A673 (cell line): ENCODE data around the gene IL1RAPL1.

ENCODE experiments used
- EZH2 ChIP-seq: fragments of 200-600 bp; sonication (generic); IDR thresholded peaks from 2 replicates; pipeline ENCODE4 v1.6.1; 2017; ENCODE audit warnings: borderline replicate concordance, low read depth, mild to moderate bottlenecking, mixed read lengths, antibody characterized with exemption, low read length; ENCODE audit not compliant: poor library complexity, severe bottlenecking
- TF ChIP-seq, protein P1 (sequence below): fragments of 300-800, 200-600 bp; sonication (generic); conservative IDR thresholded peaks from 2 replicates; pipeline ENCODE4 v1.5.1; 2017; ENCODE audit warnings: low read depth, mild to moderate bottlenecking, antibody characterized with exemption, low read length, moderate library complexity, mixed read lengths

GRCh38 chrX:29561417-29561816, 974.2 kb downstream of the IL1RAPL1 start:
- TF ChIP-seq, protein P1, sequence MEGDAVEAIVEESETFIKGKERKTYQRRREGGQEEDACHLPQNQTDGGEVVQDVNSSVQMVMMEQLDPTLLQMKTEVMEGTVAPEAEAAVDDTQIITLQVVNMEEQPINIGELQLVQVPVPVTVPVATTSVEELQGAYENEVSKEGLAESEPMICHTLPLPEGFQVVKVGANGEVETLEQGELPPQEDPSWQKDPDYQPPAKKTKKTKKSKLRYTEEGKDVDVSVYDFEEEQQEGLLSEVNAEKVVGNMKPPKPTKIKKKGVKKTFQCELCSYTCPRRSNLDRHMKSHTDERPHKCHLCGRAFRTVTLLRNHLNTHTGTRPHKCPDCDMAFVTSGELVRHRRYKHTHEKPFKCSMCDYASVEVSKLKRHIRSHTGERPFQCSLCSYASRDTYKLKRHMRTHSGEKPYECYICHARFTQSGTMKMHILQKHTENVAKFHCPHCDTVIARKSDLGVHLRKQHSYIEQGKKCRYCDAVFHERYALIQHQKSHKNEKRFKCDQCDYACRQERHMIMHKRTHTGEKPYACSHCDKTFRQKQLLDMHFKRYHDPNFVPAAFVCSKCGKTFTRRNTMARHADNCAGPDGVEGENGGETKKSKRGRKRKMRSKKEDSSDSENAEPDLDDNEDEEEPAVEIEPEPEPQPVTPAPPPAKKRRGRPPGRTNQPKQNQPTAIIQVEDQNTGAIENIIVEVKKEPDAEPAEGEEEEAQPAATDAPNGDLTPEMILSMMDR: no peak
- TF ChIP-seq EZH2: no peak
